HG03521 (cell line): ENCODE measurements around the gene SMARCAL1.
A peak's percentile ranks its signal among the peaks of the same experiment; 100 is the strongest.
"Not testable (repeated sequence)": the region's sequence is repeated elsewhere in the genome, so short reads cannot be mapped to it uniquely, and the experiment has no call there.

ENCODE experiments used
- ATAC-seq: cut with Tn5 transposase; IDR thresholded peaks from one replicate; pipeline ENCODE4 v1.9.1; 2021; ENCODE audit warnings: mild to moderate bottlenecking, moderate library complexity; ENCODE audit not compliant: unreplicated experiment

Gene SMARCAL1

GRCh38 chr2:216498379-216499352 lies 86.4 kb downstream of the SMARCAL1 start, which contains the start of gene RPL37A:
TSS of gene RPL37A (plus strand) at chr2:216498844. CDS start at chr2:216498875, 31 bp downstream.
- ATAC-seq = peak; percentile 90

GRCh38 chr2:216499641-216500218 lies 87.4 kb downstream of the SMARCAL1 start:
- ATAC-seq = no peak

GRCh38 chr2:216500572-216500971 lies 88.3 kb downstream of the SMARCAL1 start:
- ATAC-seq = no peak

GRCh38 chr2:216501854-216502253 lies 89.6 kb downstream of the SMARCAL1 start:
- no peak for ATAC-seq

- ATAC-seq = no peak
These were observed 90.3 kb downstream of the SMARCAL1 start for GRCh38 chr2:216502381-216503158.

GRCh38 chr2:216503159-216503629 lies 90.9 kb downstream of the SMARCAL1 start:
- no peak for ATAC-seq

- ATAC-seq = no peak
These were observed 91.6 kb downstream of the SMARCAL1 start for GRCh38 chr2:216503697-216504375.

- ATAC-seq = no peak
These were observed 92.1 kb downstream of the SMARCAL1 start for GRCh38 chr2:216504376-216504762.

GRCh38 chr2:216505133-216506106 lies 93.1 kb downstream of the SMARCAL1 start:
- no peak for ATAC-seq

- no peak for ATAC-seq
These were observed 95.2 kb downstream of the SMARCAL1 start for GRCh38 chr2:216507220-216508160.

- ATAC-seq = no peak
These were observed 95.9 kb downstream of the SMARCAL1 start for GRCh38 chr2:216508229-216508628.

- ATAC-seq = no peak
These were observed 104.6 kb downstream of the SMARCAL1 start for GRCh38 chr2:216516730-216517350.

- no peak for ATAC-seq
These were observed 105.4 kb downstream of the SMARCAL1 start for GRCh38 chr2:216517447-216518225.

- ATAC-seq = not testable (repeated sequence)
These were observed 106.4 kb downstream of the SMARCAL1 start for GRCh38 chr2:216518566-216519119.

- peak; percentile 62 for ATAC-seq
These were observed 107.0 kb downstream of the SMARCAL1 start for GRCh38 chr2:216519154-216519762.

- ATAC-seq = no peak
These were observed 107.8 kb downstream of the SMARCAL1 start for GRCh38 chr2:216520112-216520511.
